Uterus (tissue), 4 donors: ENCODE measurements around the gene SERINC2. TPM values are rescaled to one million over a fixed set of nuclear protein-coding genes. Genes with fewer than 3 reads are reported as not detected.

Experiments
- DNase-seq, 2 donors: peaks; one replicate each; pipeline ENCODE4 v3.0.0-alpha.2; 2019 to 2020
- H3K27ac ChIP-seq, 2 donors: fragments of 200-600 bp; sonication (generic); 1 replicate in 1 of 2; 2 replicates in 1 of 2; pipeline ENCODE4 v1.5.1; 2016 to 2018
- H3K27me3 ChIP-seq, 2 donors: fragments of 200-600 bp; sonication (generic); one replicate each; pipeline ENCODE4 v1.5.1; 2018 to 2019; ENCODE audit warnings: control low read depth in 1 of 2
- H3K36me3 ChIP-seq, 2 donors: fragments of 200-600 bp; sonication (generic); one replicate each; pipeline ENCODE4 v1.5.1; 2019; ENCODE audit warnings: control low read depth in 1 of 2
- H3K4me1 ChIP-seq, 2 donors: fragments of 200-600 bp; sonication (generic); one replicate each; pipeline ENCODE4 v1.5.1; 2018 to 2019; ENCODE audit warnings: control low read depth in 1 of 2
- H3K4me3 ChIP-seq, 2 donors: fragments of 200-600 bp; sonication (generic); 1 replicate in 1 of 2; 2 replicates in 1 of 2; pipeline ENCODE4 v1.5.1; 2018 to 2019; ENCODE audit warnings: mild to moderate bottlenecking in 1 of 2
- H3K9me3 ChIP-seq, 2 donors: fragments of 200-600 bp; sonication (generic); one replicate each; pipeline ENCODE4 v1.5.1; 2019; ENCODE audit warnings: control low read depth in 1 of 2
- POLR2A ChIP-seq, 2 donors: fragments of 450-650 bp; IDR thresholded peaks; one replicate each; pipeline ENCODE4 v1.6.1; 2016; ENCODE audit warnings: antibody characterized with exemption in 2 of 2, mild to moderate bottlenecking in 1 of 2, moderate library complexity in 1 of 2
- intact Hi-C: fragments of 100-400 bp; cut with DNase I; formaldehyde crosslinking; loops from one replicate; pipeline ENCODE4 v1.15.1; 2023; ENCODE audit warnings: low total_unique reads
- total RNA-seq, 4 donors: library from RNA; depleted of rRNA in 3 of 4; stranded (reverse); fragments of >200 nt in 3 of 4; gene quantifications; one replicate each; pipeline versions ENCODE4 v1.1.0 to v1.2.4, GENCODE V29; 2014 to 2023
- TF ChIP-seq, protein P1 (sequence below), 4 experiments: fragments of 200-600 bp in 2 of 4; fragments of 450-650 bp in 2 of 4; sonication (generic) in 2 of 4; IDR thresholded peaks; one replicate each; pipeline ENCODE4 v1.5.1; 2016 to 2019; ENCODE audit warnings: antibody characterized with exemption in 4 of 4, mild to moderate bottlenecking in 2 of 4, moderate library complexity in 1 of 4
- donor health status: DM: yes; HTN: yes; CAD: no.

Gene SERINC2
- total RNA-seq, 4 donors from 2014 or later, result 0.29 to 3.9 (median 1.7) TPM; not detected in 1

DNA sequence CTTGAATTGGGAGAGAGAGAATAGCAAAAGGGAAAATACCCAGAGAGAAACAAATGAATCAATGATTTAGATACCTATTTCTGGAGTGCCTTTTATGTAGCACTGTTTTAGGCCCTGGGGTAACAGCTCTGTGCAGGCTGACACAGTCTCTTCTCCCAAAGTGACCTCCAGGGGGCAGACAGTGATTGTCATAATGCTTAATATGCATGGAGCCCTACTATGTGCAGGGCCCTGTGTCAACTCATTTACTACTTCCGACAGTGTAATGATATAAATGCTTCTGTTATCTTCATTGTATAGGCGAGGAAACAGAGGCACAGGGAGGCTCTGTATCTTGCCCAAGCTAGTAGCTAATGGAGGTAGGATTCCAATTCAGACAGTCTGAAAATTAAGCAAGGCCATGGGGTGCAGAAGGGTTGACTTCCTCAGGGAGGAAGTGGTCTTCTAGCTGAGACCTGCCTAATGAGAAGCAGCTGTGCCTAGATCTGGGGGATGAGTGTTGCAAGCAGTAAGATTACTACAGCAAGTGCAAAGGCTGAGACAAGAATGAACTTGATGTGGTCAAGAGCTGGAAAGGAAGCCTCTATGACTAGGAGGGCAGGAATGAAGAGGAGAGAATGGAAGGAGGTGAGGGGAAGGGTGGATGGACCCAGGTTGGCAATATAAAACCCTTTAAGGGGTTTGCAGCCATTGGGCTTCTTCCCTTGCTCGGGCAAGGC is 16.2 kb upstream of the SERINC2 start:
- no peak for TF ChIP-seq POLR2A (IDR thresholded peaks at IDR 0.05)
- TF ChIP-seq, protein P1, sequence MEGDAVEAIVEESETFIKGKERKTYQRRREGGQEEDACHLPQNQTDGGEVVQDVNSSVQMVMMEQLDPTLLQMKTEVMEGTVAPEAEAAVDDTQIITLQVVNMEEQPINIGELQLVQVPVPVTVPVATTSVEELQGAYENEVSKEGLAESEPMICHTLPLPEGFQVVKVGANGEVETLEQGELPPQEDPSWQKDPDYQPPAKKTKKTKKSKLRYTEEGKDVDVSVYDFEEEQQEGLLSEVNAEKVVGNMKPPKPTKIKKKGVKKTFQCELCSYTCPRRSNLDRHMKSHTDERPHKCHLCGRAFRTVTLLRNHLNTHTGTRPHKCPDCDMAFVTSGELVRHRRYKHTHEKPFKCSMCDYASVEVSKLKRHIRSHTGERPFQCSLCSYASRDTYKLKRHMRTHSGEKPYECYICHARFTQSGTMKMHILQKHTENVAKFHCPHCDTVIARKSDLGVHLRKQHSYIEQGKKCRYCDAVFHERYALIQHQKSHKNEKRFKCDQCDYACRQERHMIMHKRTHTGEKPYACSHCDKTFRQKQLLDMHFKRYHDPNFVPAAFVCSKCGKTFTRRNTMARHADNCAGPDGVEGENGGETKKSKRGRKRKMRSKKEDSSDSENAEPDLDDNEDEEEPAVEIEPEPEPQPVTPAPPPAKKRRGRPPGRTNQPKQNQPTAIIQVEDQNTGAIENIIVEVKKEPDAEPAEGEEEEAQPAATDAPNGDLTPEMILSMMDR (IDR thresholded peaks at IDR 0.05), result no peak
- intact Hi-C loops, result no loop called here

DNA sequence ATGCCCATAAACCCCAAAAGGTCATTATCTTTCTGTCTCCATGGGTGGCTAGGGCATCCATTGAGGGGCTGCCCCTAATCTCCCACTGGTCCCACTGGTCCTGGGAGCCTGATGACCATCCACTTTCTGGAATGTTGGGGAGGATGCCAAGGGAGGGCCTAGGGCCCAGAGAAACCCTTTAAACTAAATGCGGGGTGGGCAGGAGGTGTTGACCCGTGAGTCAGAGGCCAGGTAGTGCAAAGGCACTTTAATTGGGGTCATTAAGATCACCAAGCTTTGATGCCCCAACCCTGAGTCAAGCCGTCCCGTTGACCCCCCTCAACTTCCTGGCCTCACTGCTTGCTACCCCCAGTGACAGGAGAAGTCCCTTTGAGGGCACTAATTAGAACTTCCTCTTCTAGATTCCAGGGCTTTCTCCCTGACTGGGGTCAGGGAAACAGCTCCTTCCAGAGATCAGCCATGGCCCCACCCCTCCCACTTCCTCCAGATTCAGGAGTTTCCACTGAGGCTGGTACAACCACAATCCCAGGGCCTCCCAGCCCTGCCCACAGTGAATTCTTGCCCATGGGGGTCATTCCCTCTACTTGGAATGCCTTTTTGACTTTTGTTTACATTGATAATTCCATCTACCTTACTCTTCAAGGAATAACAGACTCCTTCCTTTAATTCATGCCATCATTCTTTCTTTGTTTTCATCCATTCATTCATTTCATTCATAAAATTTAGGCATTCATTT is 15.5 kb upstream of the SERINC2 start:
- Histone ChIP-seq H3K9me3 (no peaks in the 10 kb centered on the region), H3K27me3 (no peaks in the 10 kb centered on the region), H3K36me3 (no peaks in the 10 kb centered on the region), H3K27ac (no peak overlapping the region), H3K4me3 (no peak overlapping the region), H3K4me1 (no peaks in the 10 kb centered on the region)
- DNase-seq, result no peak
- TF ChIP-seq, protein P1 (IDR thresholded peaks at IDR 0.05), result no peak
- TF ChIP-seq POLR2A (IDR thresholded peaks at IDR 0.05), result no peak
- intact Hi-C loops, result no loop called here

More for the DNA sequence above, 16.2 kb upstream of the SERINC2 start:
- no peak for DNase-seq
- Histone ChIP-seq H3K27ac (no peak overlapping the region), H3K36me3 (no peaks in the 10 kb centered on the region), H3K4me1 (no peaks in the 10 kb centered on the region), H3K27me3 (no peaks in the 10 kb centered on the region), H3K4me3 (no peak overlapping the region), H3K9me3 (no peaks in the 10 kb centered on the region)

DNA sequence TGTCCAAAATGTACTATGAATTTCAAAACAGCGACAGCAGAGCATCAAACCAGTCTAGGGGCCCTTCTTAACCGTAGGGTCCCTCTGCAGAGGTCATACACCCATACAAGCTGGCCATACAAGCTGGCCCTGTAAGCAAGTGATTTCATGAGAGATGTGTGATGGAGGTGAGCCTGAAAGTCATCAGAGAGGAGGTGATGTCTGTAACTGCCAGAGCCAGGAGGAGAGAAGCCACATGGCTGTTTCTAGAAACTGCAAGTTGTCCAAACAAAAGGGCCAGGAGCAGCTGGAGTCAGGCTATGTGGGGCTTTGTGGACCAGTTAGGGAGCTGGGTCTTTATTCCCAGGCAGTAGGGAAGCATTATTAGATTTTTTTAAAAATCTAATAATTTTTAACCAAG is 14.8 kb upstream of the SERINC2 start:
- H3K36me3 ChIP-seq, result no peaks in the 10 kb centered on the region
- intact Hi-C loops, result no loop called here
- no peaks in the 10 kb centered on the region for H3K4me1 ChIP-seq
- no peak overlapping the region for H3K27ac ChIP-seq
- no peak overlapping the region for H3K4me3 ChIP-seq
- H3K9me3 ChIP-seq, result no peaks in the 10 kb centered on the region
- H3K27me3 ChIP-seq, result no peaks in the 10 kb centered on the region
- DNase-seq, result no peak
- no peak for TF ChIP-seq POLR2A (IDR thresholded peaks at IDR 0.05)

DNA sequence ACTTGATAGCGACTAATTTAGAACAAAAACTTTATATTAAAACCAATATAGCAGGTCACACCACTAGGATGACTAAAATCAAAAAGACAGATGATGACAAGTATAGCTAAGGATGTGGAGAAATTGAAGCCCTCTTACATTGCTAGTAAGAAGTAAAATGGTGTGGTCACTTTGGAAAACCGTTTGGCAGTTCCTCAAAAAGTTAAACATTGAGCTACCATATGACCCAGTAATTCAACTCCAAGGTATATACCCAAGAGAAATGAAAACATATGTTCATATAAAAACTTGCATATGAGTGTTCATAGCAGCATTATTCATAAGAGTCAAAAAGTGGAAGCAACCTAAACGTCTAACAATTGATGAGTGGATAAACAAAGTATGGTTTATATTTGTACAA is 13.0 kb upstream of the SERINC2 start:
- TF ChIP-seq, protein P1 (IDR thresholded peaks at IDR 0.05), result no peak
- TF ChIP-seq POLR2A (IDR thresholded peaks at IDR 0.05), result no peak
- DNase-seq, result no peak
- no peaks in the 10 kb centered on the region for H3K36me3 ChIP-seq
- no peak overlapping the region for H3K4me3 ChIP-seq
- H3K4me1 ChIP-seq, result no peaks in the 10 kb centered on the region
- H3K9me3 ChIP-seq, result no peaks in the 10 kb centered on the region
- no peak overlapping the region for H3K27ac ChIP-seq
- intact Hi-C loops, result no loop called here
- H3K27me3 ChIP-seq, result no peaks in the 10 kb centered on the region

DNA sequence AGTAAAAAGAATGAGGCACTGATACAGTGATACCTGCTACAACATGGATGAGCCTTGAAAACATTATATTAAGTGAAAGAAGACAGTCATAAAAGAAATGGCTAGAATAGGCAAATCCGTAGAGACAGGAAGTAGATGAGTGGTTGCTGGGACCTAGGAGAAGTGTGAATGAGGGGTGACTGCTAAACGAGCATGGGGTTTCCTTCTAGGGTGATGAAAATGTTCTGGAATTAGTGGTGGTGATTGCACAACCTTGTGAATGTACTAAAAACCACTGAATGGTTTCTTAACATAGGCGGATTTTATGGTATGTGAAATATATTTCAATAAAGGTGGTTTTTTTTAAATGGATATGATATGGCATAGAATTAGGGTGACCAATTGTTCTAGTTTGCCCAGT is 12.6 kb upstream of the SERINC2 start:
- intact Hi-C loops, result no loop called here
- TF ChIP-seq POLR2A (IDR thresholded peaks at IDR 0.05), result no peak
- TF ChIP-seq, protein P1 (IDR thresholded peaks at IDR 0.05), result no peak
- no peak for DNase-seq

More for the DNA sequence above, 12.6 kb upstream of the SERINC2 start:
- Histone ChIP-seq H3K27ac (no peak overlapping the region), H3K36me3 (no peaks in the 10 kb centered on the region), H3K27me3 (no peaks in the 10 kb centered on the region), H3K4me3 (no peak overlapping the region), H3K9me3 (no peaks in the 10 kb centered on the region), H3K4me1 (no peaks in the 10 kb centered on the region)
